ENCODE measurements around the gene TNF.

DNA sequence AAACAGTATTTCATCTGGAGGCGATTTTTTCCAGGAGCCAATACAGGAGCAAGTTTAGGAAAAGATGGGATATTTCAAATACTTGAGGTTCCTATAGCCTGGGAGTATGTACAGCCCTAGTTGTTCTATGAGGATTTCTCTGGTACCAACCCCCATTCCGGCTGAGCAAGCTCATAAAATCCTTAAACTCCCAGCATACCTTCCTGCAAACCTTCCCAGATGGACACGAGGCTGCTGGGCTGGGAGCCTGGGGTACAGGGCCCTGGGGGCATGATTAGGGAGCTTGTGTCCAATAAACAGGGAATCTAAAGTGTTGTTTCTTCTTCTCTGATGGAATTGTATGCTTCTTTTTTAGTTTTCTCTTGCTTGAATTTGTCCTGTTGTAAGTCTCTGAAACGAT is 46.6 kb downstream of the TNF start:
- TF ChIP-seq, protein P1, sequence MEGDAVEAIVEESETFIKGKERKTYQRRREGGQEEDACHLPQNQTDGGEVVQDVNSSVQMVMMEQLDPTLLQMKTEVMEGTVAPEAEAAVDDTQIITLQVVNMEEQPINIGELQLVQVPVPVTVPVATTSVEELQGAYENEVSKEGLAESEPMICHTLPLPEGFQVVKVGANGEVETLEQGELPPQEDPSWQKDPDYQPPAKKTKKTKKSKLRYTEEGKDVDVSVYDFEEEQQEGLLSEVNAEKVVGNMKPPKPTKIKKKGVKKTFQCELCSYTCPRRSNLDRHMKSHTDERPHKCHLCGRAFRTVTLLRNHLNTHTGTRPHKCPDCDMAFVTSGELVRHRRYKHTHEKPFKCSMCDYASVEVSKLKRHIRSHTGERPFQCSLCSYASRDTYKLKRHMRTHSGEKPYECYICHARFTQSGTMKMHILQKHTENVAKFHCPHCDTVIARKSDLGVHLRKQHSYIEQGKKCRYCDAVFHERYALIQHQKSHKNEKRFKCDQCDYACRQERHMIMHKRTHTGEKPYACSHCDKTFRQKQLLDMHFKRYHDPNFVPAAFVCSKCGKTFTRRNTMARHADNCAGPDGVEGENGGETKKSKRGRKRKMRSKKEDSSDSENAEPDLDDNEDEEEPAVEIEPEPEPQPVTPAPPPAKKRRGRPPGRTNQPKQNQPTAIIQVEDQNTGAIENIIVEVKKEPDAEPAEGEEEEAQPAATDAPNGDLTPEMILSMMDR (conservative IDR thresholded peaks at IDR 0.05; ENCODE audit: low read length): no peak
- no peak for TF ChIP-seq EZH2phosphoT487 (IDR thresholded peaks at IDR 0.05; ENCODE audit: borderline replicate concordance)

Measured in Loucy (cell line).